Gastroesophageal sphincter (tissue), 3 donors: ENCODE results near the gene RSPO1.

Source experiments
- CTCF ChIP-seq, 4 experiments: fragments of 200-600 bp in 2 of 4; fragments of 450-650 bp in 2 of 4; sonication (generic) in 1 of 4; IDR thresholded peaks; one replicate each; pipeline ENCODE4 v1.5.1; 2017 to 2019; ENCODE audit warnings: antibody characterized with exemption in 4 of 4, mild to moderate bottlenecking in 2 of 4, moderate library complexity in 2 of 4
- POLR2AphosphoS5 ChIP-seq: sonication (generic); formaldehyde crosslinking; IDR thresholded peaks from one replicate; pipeline ENCODE4 v1.6.1; 2017; ENCODE audit warnings: antibody characterized with exemption

GRCh38 chr1:37633040-37633937 is 1.4 kb downstream of the RSPO1 start:
- TF ChIP-seq CTCF (IDR thresholded peaks at IDR 0.05) (no peak), POLR2AphosphoS5 (no peak)
